Measurements from ENCODE around the gene PTGIS.

The PTGIS gene

GRCh38 chr20:49563015-49563980 lies 4.6 kb downstream of the PTGIS start:
- no peak for TF ChIP-seq CTCF (IDR thresholded peaks at IDR 0.05; ENCODE audit: borderline replicate concordance, insufficient read depth, low read depth, low read length)
- H3K4me3 ChIP-seq (ENCODE audit: low read depth, low read length) = no peak overlapping the region

- TF ChIP-seq CTCF (IDR thresholded peaks at IDR 0.05; ENCODE audit: borderline replicate concordance, insufficient read depth, low read depth, low read length) = no peak
- no peak overlapping the region for H3K4me3 ChIP-seq (ENCODE audit: low read depth, low read length)
Measured at GRCh38 chr20:49562311-49563014, 5.5 kb downstream of the PTGIS start.

- TF ChIP-seq CTCF (IDR thresholded peaks at IDR 0.05; ENCODE audit: borderline replicate concordance, insufficient read depth, low read depth, low read length) = no peak
- H3K4me3 ChIP-seq (ENCODE audit: low read depth, low read length) = no peak overlapping the region
Measured at GRCh38 chr20:49561806-49562205, 6.1 kb downstream of the PTGIS start.

- TF ChIP-seq CTCF (IDR thresholded peaks at IDR 0.05; ENCODE audit: borderline replicate concordance, insufficient read depth, low read depth, low read length) = no peak
- H3K4me3 ChIP-seq (ENCODE audit: low read depth, low read length) = no peak overlapping the region
Measured at GRCh38 chr20:49561256-49561655, 6.7 kb downstream of the PTGIS start.

- no peak for TF ChIP-seq CTCF (IDR thresholded peaks at IDR 0.05; ENCODE audit: borderline replicate concordance, insufficient read depth, low read depth, low read length)
- H3K4me3 ChIP-seq (ENCODE audit: low read depth, low read length) = no peak overlapping the region
Measured at GRCh38 chr20:49560646-49561045, 7.3 kb downstream of the PTGIS start.

- no peak for TF ChIP-seq CTCF (IDR thresholded peaks at IDR 0.05; ENCODE audit: borderline replicate concordance, insufficient read depth, low read depth, low read length)
- no peak overlapping the region for H3K4me3 ChIP-seq (ENCODE audit: low read depth, low read length)
Measured at GRCh38 chr20:49560186-49560585, 7.8 kb downstream of the PTGIS start.

Measured in GM12875 (cell line).